Occipital lobe (tissue), 2 donors: ENCODE data around the gene MAB21L2. TPM values are rescaled to one million over a fixed set of nuclear protein-coding genes. Genes with fewer than 3 reads are reported as not detected.

Experiments
- DNase-seq: peaks from one replicate; lab custom pipeline; 2025; lab: John Stamatoyannopoulos, UW
- total RNA-seq: library from RNA; depleted of rRNA; stranded (reverse); fragments of >200 nt; gene quantifications from one replicate; pipeline ENCODE4 v1.2.3, GENCODE V29; 2014

Gene MAB21L2
- total RNA-seq, 1 donor from 2014 or later: not detected

- no peak for DNase-seq
Observed at GRCh38 chr4:150574678-150575077, 7.3 kb upstream of the MAB21L2 start.

DNA sequence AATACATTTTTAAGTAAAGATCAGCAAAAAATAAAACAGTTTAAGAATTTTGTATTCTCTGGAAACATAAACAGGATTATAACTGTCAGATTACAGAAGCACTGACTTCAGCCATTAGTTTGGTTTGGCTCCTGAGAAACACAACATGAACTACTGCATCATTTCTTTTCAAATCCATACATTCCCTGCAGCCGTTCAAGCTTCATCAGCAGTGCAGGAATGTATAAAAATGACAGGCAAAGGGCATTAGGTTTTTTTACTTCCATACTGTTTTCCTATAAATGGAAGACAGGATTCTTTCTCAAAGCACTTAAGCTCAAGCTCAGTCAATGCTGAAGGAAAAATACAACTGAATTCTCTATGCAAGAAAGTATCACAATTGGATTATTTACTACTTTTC, 4.2 kb upstream of the MAB21L2 start:
- DNase-seq: no peak

DNA sequence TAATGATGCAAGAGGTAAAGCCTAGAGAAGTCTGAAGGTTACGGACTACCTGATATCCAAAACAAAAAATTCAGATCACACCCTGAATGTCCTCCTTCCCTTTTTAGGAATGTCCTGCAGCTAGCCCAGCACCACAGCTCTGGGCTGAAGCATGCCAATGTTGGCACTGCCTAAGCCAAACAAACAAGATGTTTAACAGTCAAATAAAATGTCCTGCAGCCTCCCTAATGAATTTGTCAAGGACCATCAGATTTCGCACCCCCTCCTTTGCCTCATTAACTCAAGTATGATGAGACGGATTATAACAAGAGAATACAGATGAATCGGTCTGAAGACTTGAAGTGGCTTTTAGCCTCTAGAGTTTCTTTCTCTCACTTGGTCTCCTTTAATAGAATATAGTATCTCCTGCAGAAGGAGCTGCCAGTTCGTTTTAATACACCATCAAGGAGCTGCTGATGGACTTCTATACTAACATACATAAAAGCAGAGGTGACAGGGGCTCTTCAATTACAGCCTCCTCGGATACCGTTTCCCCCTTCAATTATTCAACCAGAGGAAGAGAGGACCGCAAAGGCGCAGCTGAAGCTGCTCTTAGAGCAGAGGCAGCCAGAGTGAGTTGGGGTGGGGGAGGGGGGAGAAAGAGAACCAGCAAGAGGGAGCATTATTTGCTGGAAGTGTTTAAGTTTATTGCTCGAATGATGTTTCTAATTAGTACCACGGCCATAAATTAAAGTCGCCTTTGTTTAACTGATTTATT, 3.0 kb upstream of the MAB21L2 start:
- DNase-seq: no peak

DNA sequence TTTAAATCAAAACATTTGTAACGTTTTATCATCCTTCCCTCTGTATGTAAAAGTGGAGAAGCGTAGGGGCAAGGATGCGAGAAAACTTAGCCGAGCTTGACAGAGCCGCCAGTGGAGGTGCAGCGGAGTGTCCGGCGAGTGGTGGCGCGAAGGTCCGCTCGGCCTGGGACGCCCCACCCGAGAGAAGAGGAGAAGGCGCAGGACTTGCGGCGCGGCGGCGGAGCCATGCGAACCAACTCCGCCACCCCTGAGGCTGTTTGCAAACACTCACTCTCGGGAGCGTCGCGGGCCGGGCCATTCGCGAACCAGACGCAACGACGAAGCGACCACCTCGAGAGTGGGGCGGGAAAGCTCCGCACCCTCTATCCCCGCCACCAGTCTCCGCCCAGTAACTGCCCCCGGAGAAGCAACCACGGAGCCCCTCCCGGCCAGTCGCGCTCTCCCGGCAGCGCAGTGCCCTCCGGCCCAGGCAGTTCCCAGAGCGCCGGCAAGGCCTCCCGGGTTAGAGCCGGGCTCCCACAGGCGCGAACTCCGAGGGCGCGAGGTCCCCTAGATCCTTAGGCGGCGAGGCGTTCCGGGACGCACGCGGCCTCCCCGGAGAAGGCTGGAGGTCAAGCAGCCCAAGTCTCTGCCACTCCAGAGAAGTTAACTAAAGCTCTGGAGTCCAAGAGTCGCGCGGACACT, 2.3 kb upstream of the MAB21L2 start:
- DNase-seq: no peak

DNA sequence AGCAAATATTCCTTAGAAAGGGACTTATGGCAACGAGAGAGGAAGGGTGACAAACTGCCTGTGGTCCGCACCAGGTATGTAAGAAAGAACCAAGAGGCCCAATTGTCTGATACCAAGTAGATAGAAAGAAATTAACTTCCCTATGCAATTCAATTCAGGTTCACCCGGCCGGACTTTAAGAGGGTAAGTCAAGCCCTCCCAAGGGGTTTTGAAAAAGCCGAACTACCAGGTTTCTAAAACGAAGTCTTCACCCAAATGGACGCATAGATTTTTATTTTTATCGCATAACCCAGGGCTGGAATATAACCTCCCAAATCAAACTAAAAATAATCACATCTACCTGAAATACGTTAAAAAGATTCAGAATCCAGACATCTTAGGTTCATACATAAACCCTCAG, 1.6 kb upstream of the MAB21L2 start:
- no peak for DNase-seq

DNA sequence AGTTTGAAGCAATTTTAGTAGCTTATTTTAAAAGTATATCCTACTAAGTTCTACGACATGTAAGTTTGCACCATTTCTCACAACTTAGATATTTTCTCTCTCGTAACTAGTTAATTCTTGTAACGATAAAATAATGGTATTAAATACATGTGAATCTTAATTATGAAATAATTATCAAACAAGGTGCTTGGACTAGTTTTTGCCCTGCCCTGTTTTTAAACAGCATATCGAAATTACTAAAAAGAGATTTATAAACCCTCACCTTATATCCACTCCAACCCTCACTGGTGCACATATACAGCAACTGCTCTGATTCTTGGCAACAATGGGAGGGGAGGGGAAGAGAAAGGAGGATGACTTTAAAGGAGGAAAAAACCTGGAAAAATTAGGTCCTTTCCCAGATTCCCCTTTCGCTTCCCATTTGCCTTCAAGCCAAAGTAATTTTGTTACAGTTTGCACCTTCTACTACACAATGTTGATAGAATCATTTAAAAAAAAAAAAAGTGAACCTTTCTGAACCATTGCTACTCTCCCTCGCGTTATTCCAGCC, 820 bp upstream of the MAB21L2 start:
- no peak for DNase-seq

- DNase-seq: no peak
Observed at GRCh38 chr4:150581641-150582051, 305 bp upstream of the MAB21L2 start.

DNA sequence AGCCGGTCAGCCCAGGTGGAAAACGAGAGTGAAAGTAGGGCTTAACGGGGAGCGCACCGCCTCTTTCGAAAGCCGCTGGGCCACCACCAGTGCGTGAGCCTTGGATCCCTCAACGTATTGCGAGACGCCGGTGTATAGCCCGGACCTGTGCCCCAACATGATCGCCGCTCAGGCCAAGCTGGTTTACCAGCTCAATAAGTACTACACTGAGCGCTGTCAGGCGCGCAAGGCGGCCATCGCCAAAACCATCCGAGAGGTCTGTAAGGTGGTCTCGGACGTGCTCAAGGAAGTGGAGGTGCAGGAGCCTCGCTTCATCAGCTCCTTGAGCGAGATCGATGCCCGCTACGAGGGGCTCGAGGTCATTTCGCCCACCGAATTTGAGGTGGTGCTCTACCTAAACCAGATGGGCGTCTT, 929 bp downstream of the MAB21L2 start:
- DNase-seq: no peak

- peak; percentile 23 for DNase-seq
Observed at GRCh38 chr4:150583287-150584110, 1.5 kb downstream of the MAB21L2 start.

DNA sequence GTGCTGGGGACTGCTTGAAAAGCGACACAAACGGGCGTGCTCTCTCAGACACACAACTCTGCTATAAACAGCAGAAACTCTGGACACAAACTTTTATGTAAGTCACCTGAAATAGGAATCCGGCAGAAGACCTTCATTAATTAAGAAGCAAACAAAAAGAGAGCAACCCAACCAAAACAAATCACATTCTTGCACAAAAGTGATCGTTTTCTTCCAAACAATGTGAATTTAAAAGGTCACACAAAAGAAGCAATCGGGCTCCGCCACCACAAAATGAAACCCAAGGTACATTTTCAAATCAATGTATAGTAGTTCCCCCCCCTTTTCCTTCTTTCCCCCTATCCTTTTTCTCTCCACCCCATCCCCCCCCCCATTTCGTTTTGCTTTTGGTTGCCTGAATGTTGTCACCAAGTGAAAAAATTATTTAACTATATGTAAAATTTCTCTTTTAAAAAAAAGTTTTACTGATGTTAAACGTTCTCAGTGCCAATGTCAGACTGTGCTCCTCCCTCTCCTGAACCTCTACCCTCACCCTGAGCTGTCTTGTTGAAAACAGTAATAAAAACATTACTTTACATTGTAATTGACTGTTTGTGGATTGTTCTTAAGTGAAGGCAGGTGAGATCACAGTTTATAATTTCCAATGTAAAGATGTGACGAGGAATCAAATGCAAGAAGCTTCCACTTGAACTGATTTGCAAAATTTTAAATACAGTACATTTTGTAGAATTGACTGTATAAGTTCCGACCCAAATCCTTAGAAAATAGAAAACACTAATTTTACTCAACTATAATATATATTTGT, 2.4 kb downstream of the MAB21L2 start:
- DNase-seq: no peak

DNA sequence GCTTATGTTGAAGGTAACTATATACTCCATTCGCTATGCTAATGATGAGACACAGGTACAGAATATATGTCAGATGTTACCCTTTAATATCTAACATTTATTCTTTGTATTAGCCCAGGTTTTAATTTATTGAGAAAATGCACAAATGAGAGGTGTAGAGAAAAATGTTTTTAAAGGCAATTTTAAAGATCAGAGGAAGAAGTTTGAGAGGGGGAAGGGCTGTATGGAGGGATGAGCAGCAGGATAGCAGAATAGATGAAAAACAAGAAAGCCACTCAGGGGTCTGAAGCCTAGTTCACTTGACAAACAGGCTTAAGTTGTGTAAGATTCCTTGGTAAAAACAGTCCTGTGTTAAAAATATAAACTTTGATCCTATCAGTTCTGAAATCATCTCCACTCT, 3.7 kb downstream of the MAB21L2 start:
- no peak for DNase-seq

DNA sequence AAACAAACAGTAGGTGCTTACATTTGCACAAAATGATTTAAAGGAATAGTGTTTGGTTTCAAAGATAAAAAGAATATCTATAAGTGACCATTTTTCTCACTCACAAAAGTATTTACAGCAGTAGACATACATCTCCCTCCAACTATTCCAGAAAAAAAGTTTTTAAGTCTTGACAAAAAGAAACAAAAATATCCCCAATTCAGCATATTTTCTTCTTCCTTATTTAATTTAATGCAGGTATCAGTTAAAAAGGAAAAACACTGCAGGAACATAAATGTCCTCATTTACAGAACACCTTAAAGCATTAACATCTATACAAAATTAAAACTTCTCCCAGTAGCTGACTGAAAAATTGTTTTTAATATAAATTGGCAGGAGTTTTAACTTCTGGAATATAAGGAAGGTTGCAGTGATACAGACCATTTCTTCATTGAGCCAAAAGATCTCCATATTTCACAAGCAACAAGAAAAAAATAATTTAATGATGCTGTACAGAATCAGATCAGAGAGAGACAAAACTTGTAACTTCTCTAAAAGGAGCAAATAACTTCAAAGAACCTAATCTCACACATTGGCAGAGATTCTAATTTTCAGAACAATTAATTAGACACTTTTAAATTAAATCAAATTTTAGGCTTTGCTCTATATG, 4.3 kb downstream of the MAB21L2 start:
- DNase-seq: no peak

GRCh38 chr4:150588316-150588715, 6.4 kb downstream of the MAB21L2 start:
- no peak for DNase-seq

GRCh38 chr4:150589157-150589556, 7.2 kb downstream of the MAB21L2 start:
- DNase-seq: no peak

DNA sequence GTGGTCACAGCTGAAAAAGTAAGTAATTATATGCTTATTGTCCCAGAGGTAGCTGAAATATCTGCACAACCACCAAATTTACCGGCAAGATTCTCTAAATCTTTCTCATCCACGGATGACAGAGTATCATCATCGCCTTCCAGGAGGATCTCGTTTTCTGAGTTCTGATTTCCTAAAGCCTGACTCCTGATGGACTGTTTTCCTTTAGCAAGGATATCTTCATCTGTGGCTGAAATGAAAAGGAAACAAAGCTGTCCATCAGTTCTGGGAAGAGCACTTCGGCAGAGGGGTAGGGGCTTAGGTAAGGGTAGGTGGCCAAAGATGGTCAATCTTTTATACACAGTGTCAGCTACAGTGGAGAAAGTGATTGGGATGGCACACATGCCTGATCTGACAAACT, 8.7 kb downstream of the MAB21L2 start:
- no peak for DNase-seq

GRCh38 chr4:150591406-150591805, 9.5 kb downstream of the MAB21L2 start:
- no peak for DNase-seq

DNA sequence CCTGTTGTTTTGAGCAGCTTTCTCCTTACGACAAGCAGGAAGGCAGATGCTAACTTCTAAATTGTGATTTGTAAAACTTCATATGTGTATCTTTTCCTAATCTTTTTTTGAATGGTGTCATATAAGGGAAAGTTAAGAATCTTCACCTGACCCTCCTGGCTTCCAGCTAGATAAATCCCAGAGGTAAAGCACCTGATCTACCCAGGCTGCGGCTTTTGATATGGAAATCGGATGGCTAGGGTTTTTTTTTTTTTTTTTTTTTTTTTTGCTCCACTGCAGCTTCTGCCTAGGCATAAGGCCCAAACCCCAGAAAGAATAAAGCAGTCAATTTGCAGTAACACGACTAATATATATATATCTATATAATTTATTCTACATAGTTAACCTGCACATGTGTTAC, 10.0 kb downstream of the MAB21L2 start:
- DNase-seq: no peak

- DNase-seq: no peak
Observed at GRCh38 chr4:150593996-150594395, 12.0 kb downstream of the MAB21L2 start.

DNA sequence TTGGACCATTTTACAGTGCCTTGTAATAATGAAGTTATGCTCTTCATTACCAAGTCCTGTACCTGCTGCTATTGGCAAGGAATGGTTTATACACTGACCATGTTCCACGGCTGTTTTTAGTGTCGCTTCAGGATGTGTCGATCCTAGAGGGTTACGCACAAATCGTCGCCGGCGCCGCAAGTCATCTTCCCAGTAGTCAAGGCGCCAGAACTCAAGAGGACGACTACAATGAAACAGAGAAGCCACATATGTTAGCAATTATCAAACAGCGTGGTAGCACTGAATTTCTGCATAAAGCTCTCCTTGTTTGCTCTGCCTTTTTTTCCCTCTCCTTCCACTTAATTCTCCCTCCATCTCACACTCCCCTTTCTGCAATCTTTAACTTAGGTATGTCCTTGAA, 17.0 kb downstream of the MAB21L2 start:
- DNase-seq: no peak

DNA sequence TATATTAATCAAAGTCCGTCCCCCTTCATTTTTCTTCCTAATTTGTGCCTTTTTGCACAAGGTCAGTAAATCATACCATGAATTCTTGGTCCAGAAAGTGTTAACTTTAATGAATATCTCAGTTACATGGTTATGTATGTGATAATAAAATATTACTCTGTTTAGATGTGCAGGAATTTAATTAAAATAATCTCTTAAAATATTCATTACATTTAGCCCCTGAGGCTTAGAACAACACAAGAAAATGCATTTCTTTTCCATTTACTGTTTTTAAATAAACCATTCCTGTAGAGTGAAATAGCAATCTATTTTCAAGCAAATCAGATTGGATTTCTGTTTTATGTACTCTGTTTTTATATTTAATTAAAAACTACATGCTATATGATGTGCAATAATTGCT, 17.6 kb downstream of the MAB21L2 start:
- DNase-seq: no peak
